Sciatic nerve (tissue), 2 donors: ENCODE data around the gene GPR37L1. TPM values are rescaled to one million over a fixed set of nuclear protein-coding genes. Genes with fewer than 3 reads are reported as not detected.

ENCODE experiments used
- ATAC-seq: fragments of 200-7000 bp; cut with Tn5 transposase; one replicate; pipeline ENCODE4 v1.9.1; 2020; ENCODE audit warnings: mild to moderate bottlenecking, moderate library complexity
- DNase-seq: peaks from one replicate; pipeline ENCODE4 v3.0.0-alpha.2; 2020; ENCODE audit warnings: low spot score
- intact Hi-C: fragments of 100-400 bp; cut with DNase I; formaldehyde crosslinking; loops from one replicate; pipeline ENCODE4 v1.14.2; 2022
- total RNA-seq: library from RNA; stranded (reverse); fragmentation: NEBNext Ultra II Directional; extraction: Animal tissue kit (Norgen Biotek cat#: 25700); gene quantifications from one replicate; pipeline ENCODE4 v1.2.1, GENCODE V29; 2021
- donor health status: DM: no; HTN: no; CAD: no.
- donor health status: DM: no; HTN: no; CAD: no.

The GPR37L1 gene
- 33.3 TPM for total RNA-seq

GRCh38 chr1:202122639-202123335 is at the start of gene GPR37L1:
Gene GPR37L1, plus strand, starts transcription at chr1:202122917. Its CDS starts 47 bp downstream, at chr1:202122964.
- ATAC-seq (peak; percentile 83), DNase-seq (peak; percentile 83)
- intact Hi-C loops = no loop called here

DNA sequence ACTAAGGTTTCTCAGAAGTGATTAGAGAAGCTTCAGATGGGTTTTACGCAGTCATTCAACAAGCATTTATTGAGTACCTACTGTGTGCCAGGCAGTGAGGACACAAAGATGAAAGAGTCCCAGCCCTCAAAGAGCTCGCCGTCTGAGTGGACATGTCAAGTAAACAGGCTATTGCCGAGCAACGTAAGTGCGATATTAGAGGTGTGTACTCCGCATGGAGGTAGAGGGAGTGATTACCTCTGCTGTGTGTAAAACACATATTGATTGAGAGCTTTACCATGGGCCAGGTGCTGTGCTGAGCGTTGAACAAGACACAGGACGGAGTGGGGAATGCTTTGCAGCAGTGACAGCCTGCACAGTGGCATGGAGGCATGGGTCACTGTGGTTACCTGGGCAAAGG is 49.5 kb upstream of the GPR37L1 start:
- no peak for ATAC-seq
- intact Hi-C loops = no loop called here

DNA sequence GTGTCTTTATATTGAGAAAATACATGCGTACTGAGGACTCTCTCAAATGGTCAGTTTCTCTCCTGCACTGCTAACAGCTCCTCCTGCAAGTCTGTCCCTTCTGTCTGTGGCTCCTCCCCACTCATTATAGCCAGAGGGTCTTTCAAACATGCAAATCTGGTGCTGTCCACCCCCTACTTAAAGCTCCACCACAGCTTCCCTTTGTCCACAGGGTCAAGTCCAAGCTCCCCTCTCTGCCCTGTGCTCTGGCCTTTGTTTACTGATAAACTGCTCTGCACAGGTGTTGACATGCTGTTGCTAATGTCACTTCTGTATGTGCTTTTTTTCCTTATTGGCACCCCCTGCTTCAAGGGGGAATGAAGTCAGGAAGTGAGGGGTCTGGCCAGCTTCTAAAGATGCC is 47.7 kb upstream of the GPR37L1 start:
- no peak for DNase-seq
- ATAC-seq = no peak
- intact Hi-C loops = no loop called here

More for the DNA sequence above, 49.5 kb upstream of the GPR37L1 start:
- DNase-seq = no peak

DNA sequence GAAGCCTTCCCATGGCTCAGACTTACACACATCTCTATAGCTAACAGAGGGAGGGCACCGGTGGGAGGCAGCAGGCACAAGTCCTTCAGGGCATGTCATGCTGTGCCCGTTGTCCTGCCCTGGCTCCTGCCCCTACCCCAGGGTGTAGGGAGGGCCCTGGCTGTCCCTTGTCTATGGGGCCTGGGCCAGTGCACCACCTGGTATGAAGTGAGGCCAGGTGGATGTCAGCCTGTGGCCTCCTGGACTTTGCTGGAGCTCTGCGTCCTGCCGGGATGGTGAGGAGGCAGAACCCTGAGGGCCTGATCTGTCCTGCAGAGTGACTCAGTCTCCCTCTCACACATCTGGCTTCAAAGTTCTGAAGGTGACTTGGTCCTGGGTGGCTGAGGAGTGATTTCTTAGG is 47.3 kb upstream of the GPR37L1 start:
- intact Hi-C loops = no loop called here
- DNase-seq (no peak), ATAC-seq (no peak)

- intact Hi-C loops = no loop called here
- ATAC-seq (no peak), DNase-seq (no peak)
Observed at GRCh38 chr1:202076050-202076511, 46.6 kb upstream of the GPR37L1 start.

GRCh38 chr1:202078241-202078640 is 44.5 kb upstream of the GPR37L1 start:
- ATAC-seq = no peak
- intact Hi-C loops = no loop called here
- no peak for DNase-seq

- ATAC-seq (no peak), DNase-seq (no peak)
- intact Hi-C loops = no loop called here
Observed at GRCh38 chr1:202081992-202082391, 40.7 kb upstream of the GPR37L1 start.

DNA sequence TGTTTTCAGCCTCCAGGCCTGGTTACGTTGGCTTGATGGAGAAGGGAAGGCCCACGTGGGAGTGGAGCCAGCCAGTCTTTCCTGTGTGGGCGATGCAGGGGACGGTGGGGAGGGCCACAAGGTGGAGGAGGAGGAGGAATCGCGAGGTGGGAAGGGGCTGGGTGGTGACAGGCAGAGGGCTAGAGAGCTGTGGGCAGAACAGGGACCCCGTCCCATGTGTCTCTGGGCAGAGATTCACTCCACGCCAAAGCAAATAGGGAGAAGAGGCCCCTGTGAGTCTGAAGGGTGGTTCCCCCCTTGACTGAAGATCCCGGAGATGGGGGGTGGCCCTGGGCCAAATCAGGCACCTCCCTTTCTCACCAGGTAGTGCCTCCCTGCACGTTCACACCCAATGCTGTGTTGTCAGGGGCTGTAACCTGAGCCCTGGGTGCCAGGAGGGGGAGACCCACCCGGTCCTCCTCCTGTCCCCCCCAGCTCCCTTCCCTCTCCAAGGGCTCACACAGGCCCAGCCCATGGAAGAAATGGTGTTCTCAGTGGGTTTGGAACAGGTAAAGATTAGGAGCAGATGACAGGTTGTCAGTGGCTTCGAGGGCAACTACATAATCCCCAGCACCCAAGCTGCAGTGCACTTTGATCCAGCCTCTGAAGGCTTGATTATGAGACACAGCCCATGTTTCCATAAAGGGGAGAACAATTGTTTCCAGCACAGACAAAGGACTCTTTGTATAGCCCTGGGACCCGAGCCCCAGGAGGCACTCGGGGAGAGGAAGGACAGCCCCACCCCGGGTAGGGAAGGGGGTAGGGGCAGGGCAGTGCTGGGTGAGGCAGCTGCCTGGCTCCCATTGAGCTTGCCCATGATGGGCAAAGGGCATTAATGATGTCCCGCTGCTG is 37.7 kb upstream of the GPR37L1 start:
- intact Hi-C loops = no loop called here
- DNase-seq (no peak), ATAC-seq (peak; percentile 61)

DNA sequence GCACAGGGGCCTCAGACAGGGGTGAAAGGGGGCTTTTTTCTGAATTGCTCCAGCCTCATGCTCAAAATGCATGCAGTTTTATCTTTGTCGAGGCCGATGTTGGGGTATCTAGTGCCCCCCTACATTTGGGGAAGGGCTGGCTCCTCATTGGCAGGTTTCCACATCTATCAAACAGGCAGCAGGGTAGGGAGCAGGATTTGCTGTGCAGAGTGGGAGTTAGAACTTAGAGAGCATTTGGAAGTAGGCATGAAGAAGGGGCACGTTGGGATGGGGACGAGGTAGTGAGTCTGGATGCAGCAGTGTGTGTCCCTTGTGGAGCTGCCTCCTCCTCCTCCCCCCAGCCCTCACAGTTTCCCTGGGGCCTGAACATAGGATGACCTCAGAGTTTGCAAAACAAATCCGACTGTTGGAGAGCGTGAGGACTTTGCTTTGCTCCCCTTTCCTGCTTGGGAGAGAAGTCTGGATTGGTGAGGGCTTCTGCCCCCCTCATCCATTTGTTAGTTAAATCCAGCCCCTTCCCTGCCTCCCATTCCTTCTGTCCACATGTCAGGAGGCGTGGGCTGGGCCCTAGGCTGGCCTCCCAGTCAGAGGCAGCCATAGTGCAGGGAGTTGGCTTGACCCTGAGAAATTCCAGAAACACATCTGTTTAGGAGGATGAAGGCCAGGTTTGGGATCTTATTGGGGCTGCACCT is 36.9 kb upstream of the GPR37L1 start:
- intact Hi-C loops = no loop called here
- ATAC-seq (peak; percentile 79), DNase-seq (no peak)

GRCh38 chr1:202086579-202087350 is 36.0 kb upstream of the GPR37L1 start:
- peak; percentile 88 for ATAC-seq
- DNase-seq = peak; percentile 68
- intact Hi-C loops = no loop called here

DNA sequence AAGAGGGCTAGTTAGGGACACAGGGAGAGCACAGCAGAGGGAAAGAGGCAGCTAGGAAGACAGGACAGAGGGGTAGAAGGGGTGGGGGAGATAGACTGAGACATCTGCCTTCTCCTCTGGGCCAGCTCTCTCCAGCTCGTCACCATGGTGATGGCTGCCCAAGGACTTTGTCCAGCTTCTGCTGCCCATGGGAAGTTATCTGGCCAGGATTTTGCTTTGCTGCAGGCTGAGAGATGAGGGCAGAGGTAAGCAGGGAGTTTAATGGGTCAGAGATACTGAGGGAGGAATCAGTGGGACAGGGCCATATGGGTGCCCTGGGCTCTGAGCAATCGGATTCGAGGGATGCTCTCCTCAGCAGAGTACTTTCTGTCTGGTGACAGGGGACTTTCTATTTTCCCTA is 34.5 kb upstream of the GPR37L1 start:
- ATAC-seq = no peak
- intact Hi-C loops = no loop called here

GRCh38 chr1:202090994-202091393 is 31.7 kb upstream of the GPR37L1 start:
- intact Hi-C loops = no loop called here
- no peak for DNase-seq
- ATAC-seq = no peak

More for the DNA sequence above, 34.5 kb upstream of the GPR37L1 start:
- no peak for DNase-seq

GRCh38 chr1:202093858-202094257 is 28.9 kb upstream of the GPR37L1 start:
- ATAC-seq (no peak), DNase-seq (no peak)
- intact Hi-C loops = no loop called here

GRCh38 chr1:202101184-202101583 is 21.5 kb upstream of the GPR37L1 start:
- intact Hi-C loops = no loop called here
- ATAC-seq (no peak), DNase-seq (no peak)

DNA sequence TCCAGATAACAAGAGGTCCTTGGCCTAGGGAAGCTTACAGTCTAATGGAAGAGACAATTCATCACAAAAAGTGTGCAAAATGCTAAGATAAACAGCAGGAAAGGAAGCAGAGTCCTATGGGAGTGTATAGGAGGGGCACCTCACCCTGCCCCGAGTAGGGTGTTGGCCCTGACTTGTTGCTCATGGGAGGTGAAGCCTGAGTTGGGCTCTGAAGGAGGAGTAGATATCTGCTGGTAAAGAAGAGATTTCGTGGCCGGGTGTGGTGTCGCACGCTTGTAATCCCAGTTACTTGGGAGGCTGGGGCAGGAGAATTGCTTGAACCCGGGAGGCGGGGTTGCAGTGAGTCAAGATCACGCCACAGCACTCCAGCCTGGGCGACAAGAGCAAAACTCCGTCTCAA is 18.6 kb upstream of the GPR37L1 start:
- DNase-seq = no peak
- intact Hi-C loops = no loop called here
- no peak for ATAC-seq

GRCh38 chr1:202105571-202106339 is 17.0 kb upstream of the GPR37L1 start:
- intact Hi-C loops = no loop called here
- DNase-seq (no peak), ATAC-seq (peak; percentile 18)

GRCh38 chr1:202106340-202107254 is 16.1 kb upstream of the GPR37L1 start:
- DNase-seq (no peak), ATAC-seq (peak; percentile 16)
- intact Hi-C loops = no loop called here
